Astrocyte of the cerebellum (primary cell): Measurements from ENCODE around the gene GARRE1.
"Not testable (repeated sequence)": the region's sequence is repeated elsewhere in the genome, so short reads cannot be mapped to it uniquely, and the experiment has no call there.

Experiments
- DNase-seq: peaks from one replicate; pipeline ENCODE4 v3.0.0-alpha.2; 2011; ENCODE audit warnings: low read depth
- H3K4me3 ChIP-seq: 2 replicates; pipeline ENCODE4 v1.5.1; 2011; ENCODE audit warnings: mild to moderate bottlenecking, low read depth, low read length, moderate library complexity
- CTCF ChIP-seq: IDR thresholded peaks from 2 replicates; pipeline ENCODE4 v1.5.1; 2012; ENCODE audit warnings: low read length, low read depth, moderate library complexity, mild to moderate bottlenecking; ENCODE audit errors: missing control alignments
- in situ Hi-C: cut with HindIII; loops from 2 replicates; pipeline ENCODE4 v1.10.0; 2017; ENCODE audit warnings: low sequenced_read_pairs

The GARRE1 gene

GRCh38 chr19:34241513-34242337 lies 12.6 kb upstream of the GARRE1 start:
- peak; percentile 49 for TF ChIP-seq CTCF
- DNase-seq = no peak
- no peak overlapping the region for H3K4me3 ChIP-seq
- in situ Hi-C loops = no loop called here

- DNase-seq, in situ Hi-C loops, H3K4me3 ChIP-seq: not testable (repeated sequence)
These were observed 11.0 kb upstream of the GARRE1 start for GRCh38 chr19:34243138-34243875.

- TF ChIP-seq CTCF = no peak
- in situ Hi-C loops = no loop called here
- DNase-seq = no peak
- H3K4me3 ChIP-seq = no peak overlapping the region
These were observed 10.3 kb upstream of the GARRE1 start for GRCh38 chr19:34243876-34244578.

- DNase-seq = no peak
- in situ Hi-C loops = loop anchor here (5.0 kb wide), 1 partner anchor 78 kb away; no protein-coding TSS in a partner anchor
- H3K4me3 ChIP-seq = no peak overlapping the region
- no peak for TF ChIP-seq CTCF
These were observed 9.6 kb upstream of the GARRE1 start for GRCh38 chr19:34244611-34245299.

GRCh38 chr19:34246340-34246739 lies 8.0 kb upstream of the GARRE1 start:
- in situ Hi-C loops = loop anchor here (5.0 kb wide), 1 partner anchor 76 kb away; no protein-coding TSS in a partner anchor
- H3K4me3 ChIP-seq = no peak overlapping the region
- TF ChIP-seq CTCF = no peak
- DNase-seq = no peak

- TF ChIP-seq CTCF = no peak
- DNase-seq = no peak
- in situ Hi-C loops = loop anchor here (5.0 kb wide), 1 partner anchor 73 kb away; no protein-coding TSS in a partner anchor
These were observed 5.4 kb upstream of the GARRE1 start for GRCh38 chr19:34248941-34249340.

GRCh38 chr19:34253167-34253566 lies 1.2 kb upstream of the GARRE1 start:
- H3K4me3 ChIP-seq, in situ Hi-C loops: not testable (repeated sequence)

More at GRCh38 chr19:34248941-34249340, 5.4 kb upstream of the GARRE1 start:
- no peak overlapping the region for H3K4me3 ChIP-seq

GRCh38 chr19:34253681-34254045 lies 691 bp upstream of the GARRE1 start:
- in situ Hi-C loops, DNase-seq: not testable (repeated sequence)

More at GRCh38 chr19:34253167-34253566, 1.2 kb upstream of the GARRE1 start:
- not testable (repeated sequence) for DNase-seq

More at GRCh38 chr19:34253681-34254045, 691 bp upstream of the GARRE1 start:
- peak overlapping the region; percentile 73 for H3K4me3 ChIP-seq
